Liver (tissue), 9 donors: Measurements from ENCODE around the gene RBM23. TPM values are rescaled to one million over a fixed set of nuclear protein-coding genes. Genes with fewer than 3 reads are reported as not detected.

Source experiments
- DNase-seq: peaks from one replicate; pipeline ENCODE4 v3.0.0-alpha.2; 2017; ENCODE audit warnings: low spot score
- H3K27ac ChIP-seq, 2 donors: one replicate each; pipeline ENCODE4 v1.7.0; 2013; ENCODE audit warnings: inconsistent platforms in 2 of 2, low read length in 2 of 2, control low read depth in 1 of 2, low read depth in 1 of 2, mild to moderate bottlenecking in 1 of 2
- H3K27me3 ChIP-seq, 4 donors: one replicate each; pipeline versions ENCODE4 v1.6.1 to v1.7.0; 2013; ENCODE audit warnings: low read length in 3 of 4, inconsistent platforms in 1 of 4, mild to moderate bottlenecking in 1 of 4, moderate library complexity in 1 of 4; ENCODE audit not compliant: control insufficient read depth in 4 of 4, insufficient read depth in 4 of 4
- H3K36me3 ChIP-seq, 4 donors: one replicate each; pipeline versions ENCODE4 v1.6.1 to v1.7.0; 2013; ENCODE audit warnings: low read length in 3 of 4, mild to moderate bottlenecking in 3 of 4, low read depth in 1 of 4, moderate library complexity in 1 of 4; ENCODE audit not compliant: control insufficient read depth in 4 of 4, insufficient read depth in 3 of 4
- H3K4me1 ChIP-seq, 4 donors: one replicate each; pipeline versions ENCODE4 v1.6.1 to v1.7.0; 2013; ENCODE audit warnings: low read length in 3 of 4, mild to moderate bottlenecking in 3 of 4, moderate library complexity in 1 of 4; ENCODE audit not compliant: control insufficient read depth in 4 of 4, insufficient read depth in 4 of 4
- H3K4me3 ChIP-seq, 3 donors: one replicate each; pipeline versions ENCODE4 v1.6.1 to v1.7.0; 2013; ENCODE audit warnings: low read length in 3 of 3, control low read depth in 1 of 3, low read depth in 1 of 3, mild to moderate bottlenecking in 1 of 3
- H3K9ac ChIP-seq, 2 donors: one replicate each; pipeline ENCODE4 v1.7.0; 2013; ENCODE audit warnings: low read length in 2 of 2, mild to moderate bottlenecking in 2 of 2, moderate library complexity in 2 of 2, control low read depth in 1 of 2, low read depth in 1 of 2
- H3K9me3 ChIP-seq, 4 donors: one replicate each; pipeline versions ENCODE4 v1.6.1 to v1.7.0; 2013; ENCODE audit warnings: low read length in 3 of 4; ENCODE audit not compliant: control insufficient read depth in 4 of 4
- FOXA1 ChIP-seq: IDR thresholded peaks from 2 replicates; pipeline ENCODE4 v1.6.1; 2016; ENCODE audit warnings: antibody characterized with exemption
- FOXA2 ChIP-seq: IDR thresholded peaks from 2 replicates; pipeline ENCODE4 v1.6.1; 2016; ENCODE audit warnings: antibody characterized with exemption
- GABPA ChIP-seq, 2 donors: IDR thresholded peaks in 1 of 2; conservative IDR thresholded peaks in 1 of 2; 2 replicates each; pipeline ENCODE4 v1.6.1; 2016; ENCODE audit warnings: antibody characterized with exemption in 2 of 2, mild to moderate bottlenecking in 1 of 2, moderate library complexity in 1 of 2
- HNF4A ChIP-seq, 2 donors: conservative IDR thresholded peaks; 2 replicates each; pipeline ENCODE4 v1.6.1; 2016; ENCODE audit warnings: antibody characterized with exemption in 2 of 2, mild to moderate bottlenecking in 2 of 2
- JUND ChIP-seq, 2 donors: IDR thresholded peaks; 2 replicates each; pipeline ENCODE4 v1.6.1; 2016; ENCODE audit warnings: antibody characterized with exemption in 2 of 2
- NR2F2 ChIP-seq: IDR thresholded peaks from 2 replicates; pipeline ENCODE4 v1.6.1; 2016; ENCODE audit warnings: antibody characterized with exemption
- RAD21 ChIP-seq, 2 donors: IDR thresholded peaks; 2 replicates each; pipeline ENCODE4 v1.6.1; 2016; ENCODE audit warnings: antibody characterized with exemption in 2 of 2, mild to moderate bottlenecking in 2 of 2
- RXRA ChIP-seq, 2 donors: IDR thresholded peaks; 2 replicates each; pipeline ENCODE4 v1.6.1; 2017 to 2018; ENCODE audit warnings: antibody characterized with exemption in 2 of 2, mild to moderate bottlenecking in 1 of 2
- SP1 ChIP-seq: IDR thresholded peaks from 2 replicates; pipeline ENCODE4 v1.6.1; 2018; ENCODE audit warnings: antibody characterized with exemption, mild to moderate bottlenecking
- TAF1 ChIP-seq: conservative IDR thresholded peaks from 2 replicates; pipeline ENCODE4 v1.6.1; 2016; ENCODE audit warnings: antibody characterized with exemption, mild to moderate bottlenecking
- YY1 ChIP-seq: IDR thresholded peaks from 2 replicates; pipeline ENCODE4 v1.6.1; 2016; ENCODE audit warnings: antibody characterized with exemption, mild to moderate bottlenecking
- WGBS: extraction: QIAGEN DNeasy Blood & Tissue Kit; methylation state at CpG from one replicate; pipeline ENCODE4 v1.1.7; 2013; 5-methylcytosine and 5-hydroxymethylcytosine counted together
- polyA plus RNA-seq, 2 donors: library from polyadenylated mRNA; stranded (reverse) in 1 of 2; unstranded in 1 of 2; fragments of 200-250 nt in 1 of 2; fragments of >200 nt in 1 of 2; fragmentation: Nextera tagmentation in 1 of 2; extraction: Ambion mirVana in 1 of 2; gene quantifications; one replicate each; pipeline versions ENCODE4 v1.2.1 to v1.2.3, GENCODE V29; 2013 to 2015
- total RNA-seq, 2 donors: library from RNA; depleted of rRNA; stranded (reverse); fragments of >200 nt; gene quantifications; one replicate each; pipeline ENCODE4 v1.2.3, GENCODE V29; 2014
- TF ChIP-seq, protein P1 (sequence below): IDR thresholded peaks from 2 replicates; pipeline ENCODE4 v1.6.1; 2016; ENCODE audit warnings: antibody characterized with exemption
- TF ChIP-seq, protein P2 (sequence below): IDR thresholded peaks from 2 replicates; pipeline ENCODE4 v1.6.1; 2016; ENCODE audit warnings: antibody characterized with exemption, mild to moderate bottlenecking
- TF ChIP-seq, protein P3 (sequence below): IDR thresholded peaks from 2 replicates; pipeline ENCODE4 v1.6.1; 2016; ENCODE audit warnings: antibody characterized with exemption
- TF ChIP-seq, protein P4 (sequence below): fragments of 150-350 bp; IDR thresholded peaks from 2 replicates; pipeline ENCODE4 v1.5.1; 2017; ENCODE audit warnings: improper control_type of control experiment, low read depth, low read length; ENCODE audit not compliant: missing input control
- donor health status: healthy.
- donor health status: healthy.
- donor health status: healthy.
- donor health status: healthy.
- donor health status: healthy.

The RBM23 gene
- total and polyA plus RNA-seq, 4 donors = 22.3 to 242 (median 31.4) TPM

DNA sequence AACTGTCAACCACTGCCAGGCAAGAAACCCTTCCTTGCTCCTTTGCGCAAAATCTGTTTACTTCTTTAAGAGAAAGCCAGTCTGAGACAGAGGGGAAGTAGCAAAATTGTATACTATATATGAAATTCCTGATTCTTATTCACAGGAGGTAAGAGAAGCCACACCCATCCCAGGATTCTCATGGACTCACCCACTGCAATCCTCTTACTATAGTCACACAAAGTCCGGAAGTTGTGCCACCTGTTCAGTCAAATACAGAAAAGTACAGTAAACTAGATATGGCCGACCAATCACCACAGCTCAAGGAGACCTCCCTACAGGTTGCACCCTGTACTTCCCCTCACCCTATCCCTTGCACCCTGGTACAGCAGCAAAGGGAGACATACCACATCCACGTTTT, 7.4 kb upstream of the RBM23 start:
- no peaks in the 10 kb centered on the region for H3K27me3 ChIP-seq
- DNase-seq = no peak
- H3K27ac ChIP-seq = no peak overlapping the region
- H3K4me3 ChIP-seq = no peak overlapping the region
- no peak overlapping the region for H3K9ac ChIP-seq
- H3K4me1 ChIP-seq = peaks cover 0 to 22% (median 13%) of the 10 kb centered on the region in 4 donors
- no peaks in the 10 kb centered on the region for H3K9me3 ChIP-seq
- WGBS = 88% methylated on average over 4 of the region's 4 CpGs
- no peak for TF ChIP-seq TAF1
- TF ChIP-seq YY1 = no peak
- TF ChIP-seq, protein P1, sequence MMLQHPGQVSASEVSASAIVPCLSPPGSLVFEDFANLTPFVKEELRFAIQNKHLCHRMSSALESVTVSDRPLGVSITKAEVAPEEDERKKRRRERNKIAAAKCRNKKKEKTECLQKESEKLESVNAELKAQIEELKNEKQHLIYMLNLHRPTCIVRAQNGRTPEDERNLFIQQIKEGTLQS = no peak
- no peak for TF ChIP-seq RAD21 (IDR thresholded peaks at IDR 0.05)
- H3K36me3 ChIP-seq = peaks cover 4 to 36% (median 30%) of the 10 kb centered on the region in 4 donors

DNA sequence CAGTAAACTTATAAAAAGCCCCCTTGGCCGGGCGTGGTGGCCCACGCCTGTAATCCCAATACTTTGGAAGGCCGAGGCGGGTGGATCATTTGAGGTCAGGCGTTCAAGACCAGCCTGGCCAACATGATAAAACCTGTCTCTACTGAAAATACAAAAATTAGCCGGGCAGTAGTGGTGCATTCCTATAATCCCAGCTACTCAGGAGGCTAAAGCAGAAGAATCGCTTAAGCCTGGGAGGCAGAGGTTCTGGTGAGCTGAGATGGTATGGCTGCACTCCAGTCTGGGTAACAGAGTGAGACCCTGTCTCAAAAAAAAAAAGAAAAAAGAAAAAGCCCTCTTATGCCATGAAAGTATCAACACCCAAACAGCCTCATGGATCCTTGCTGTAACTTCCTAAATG, 6.6 kb upstream of the RBM23 start:
- no peak overlapping the region for H3K27ac ChIP-seq
- 96% methylated on average over 8 of the region's 8 CpGs for WGBS
- no peaks in the 10 kb centered on the region for H3K27me3 ChIP-seq
- TF ChIP-seq JUND (IDR thresholded peaks at IDR 0.05) (no peak), RXRA (IDR thresholded peaks at IDR 0.05) (no peak), NR2F2 (no peak), SP1 (no peak), HNF4A (conservative IDR thresholded peaks at IDR 0.05) (no peak)
- H3K4me3 ChIP-seq = no peak overlapping the region
- H3K36me3 ChIP-seq = peaks cover 4 to 44% (median 36%) of the 10 kb centered on the region in 4 donors
- H3K4me1 ChIP-seq = peaks cover 0 to 20% (median 12%) of the 10 kb centered on the region in 4 donors
- H3K9me3 ChIP-seq = no peaks in the 10 kb centered on the region
- no peak overlapping the region for H3K9ac ChIP-seq
- no peak for DNase-seq

DNA sequence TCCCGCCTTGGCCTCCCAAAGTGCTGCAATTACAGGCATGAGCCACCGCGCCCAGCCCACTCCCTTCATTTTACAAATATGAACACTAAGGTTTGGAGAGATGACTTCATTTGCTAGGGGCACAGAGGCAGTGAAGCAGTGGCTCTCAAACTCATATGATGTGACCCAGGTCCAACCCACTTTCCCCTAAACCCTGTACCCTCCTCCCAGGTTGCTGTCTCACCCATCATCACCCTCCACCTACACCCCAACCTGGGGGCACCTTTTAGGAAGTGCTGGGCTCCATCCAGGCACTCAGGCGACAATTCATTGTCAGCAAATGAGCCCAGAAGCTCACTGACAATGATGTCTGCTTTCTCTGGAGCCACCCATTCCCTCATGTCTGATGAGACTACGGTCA, 4.8 kb upstream of the RBM23 start:
- H3K4me3 ChIP-seq = no peak overlapping the region
- H3K27ac ChIP-seq = no peak overlapping the region
- WGBS = 98% methylated on average over 5 of the region's 5 CpGs
- H3K9ac ChIP-seq = no peak overlapping the region
- H3K36me3 ChIP-seq = peaks cover 6 to 46% (median 37%) of the 10 kb centered on the region in 4 donors
- peaks cover 4 to 16% (median 13%) of the 10 kb centered on the region in 4 donors for H3K4me1 ChIP-seq
- no peaks in the 10 kb centered on the region for H3K9me3 ChIP-seq
- DNase-seq = no peak
- TF ChIP-seq FOXA2 (no peak), RAD21 (IDR thresholded peaks at IDR 0.05) (no peak), GABPA (IDR thresholded peaks at IDR 0.05 in 1 of 2, conservative IDR thresholded peaks at IDR 0.05 in 1 of 2) (no peak), FOXA1 (no peak), JUND (IDR thresholded peaks at IDR 0.05) (no peak), SP1 (no peak)
- TF ChIP-seq, protein P2, sequence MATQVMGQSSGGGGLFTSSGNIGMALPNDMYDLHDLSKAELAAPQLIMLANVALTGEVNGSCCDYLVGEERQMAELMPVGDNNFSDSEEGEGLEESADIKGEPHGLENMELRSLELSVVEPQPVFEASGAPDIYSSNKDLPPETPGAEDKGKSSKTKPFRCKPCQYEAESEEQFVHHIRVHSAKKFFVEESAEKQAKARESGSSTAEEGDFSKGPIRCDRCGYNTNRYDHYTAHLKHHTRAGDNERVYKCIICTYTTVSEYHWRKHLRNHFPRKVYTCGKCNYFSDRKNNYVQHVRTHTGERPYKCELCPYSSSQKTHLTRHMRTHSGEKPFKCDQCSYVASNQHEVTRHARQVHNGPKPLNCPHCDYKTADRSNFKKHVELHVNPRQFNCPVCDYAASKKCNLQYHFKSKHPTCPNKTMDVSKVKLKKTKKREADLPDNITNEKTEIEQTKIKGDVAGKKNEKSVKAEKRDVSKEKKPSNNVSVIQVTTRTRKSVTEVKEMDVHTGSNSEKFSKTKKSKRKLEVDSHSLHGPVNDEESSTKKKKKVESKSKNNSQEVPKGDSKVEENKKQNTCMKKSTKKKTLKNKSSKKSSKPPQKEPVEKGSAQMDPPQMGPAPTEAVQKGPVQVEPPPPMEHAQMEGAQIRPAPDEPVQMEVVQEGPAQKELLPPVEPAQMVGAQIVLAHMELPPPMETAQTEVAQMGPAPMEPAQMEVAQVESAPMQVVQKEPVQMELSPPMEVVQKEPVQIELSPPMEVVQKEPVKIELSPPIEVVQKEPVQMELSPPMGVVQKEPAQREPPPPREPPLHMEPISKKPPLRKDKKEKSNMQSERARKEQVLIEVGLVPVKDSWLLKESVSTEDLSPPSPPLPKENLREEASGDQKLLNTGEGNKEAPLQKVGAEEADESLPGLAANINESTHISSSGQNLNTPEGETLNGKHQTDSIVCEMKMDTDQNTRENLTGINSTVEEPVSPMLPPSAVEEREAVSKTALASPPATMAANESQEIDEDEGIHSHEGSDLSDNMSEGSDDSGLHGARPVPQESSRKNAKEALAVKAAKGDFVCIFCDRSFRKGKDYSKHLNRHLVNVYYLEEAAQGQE = no peak
- TF ChIP-seq, protein P1 = no peak
- TF ChIP-seq, protein P3, sequence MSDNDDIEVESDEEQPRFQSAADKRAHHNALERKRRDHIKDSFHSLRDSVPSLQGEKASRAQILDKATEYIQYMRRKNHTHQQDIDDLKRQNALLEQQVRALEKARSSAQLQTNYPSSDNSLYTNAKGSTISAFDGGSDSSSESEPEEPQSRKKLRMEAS = no peak
- TF ChIP-seq, protein P4, sequence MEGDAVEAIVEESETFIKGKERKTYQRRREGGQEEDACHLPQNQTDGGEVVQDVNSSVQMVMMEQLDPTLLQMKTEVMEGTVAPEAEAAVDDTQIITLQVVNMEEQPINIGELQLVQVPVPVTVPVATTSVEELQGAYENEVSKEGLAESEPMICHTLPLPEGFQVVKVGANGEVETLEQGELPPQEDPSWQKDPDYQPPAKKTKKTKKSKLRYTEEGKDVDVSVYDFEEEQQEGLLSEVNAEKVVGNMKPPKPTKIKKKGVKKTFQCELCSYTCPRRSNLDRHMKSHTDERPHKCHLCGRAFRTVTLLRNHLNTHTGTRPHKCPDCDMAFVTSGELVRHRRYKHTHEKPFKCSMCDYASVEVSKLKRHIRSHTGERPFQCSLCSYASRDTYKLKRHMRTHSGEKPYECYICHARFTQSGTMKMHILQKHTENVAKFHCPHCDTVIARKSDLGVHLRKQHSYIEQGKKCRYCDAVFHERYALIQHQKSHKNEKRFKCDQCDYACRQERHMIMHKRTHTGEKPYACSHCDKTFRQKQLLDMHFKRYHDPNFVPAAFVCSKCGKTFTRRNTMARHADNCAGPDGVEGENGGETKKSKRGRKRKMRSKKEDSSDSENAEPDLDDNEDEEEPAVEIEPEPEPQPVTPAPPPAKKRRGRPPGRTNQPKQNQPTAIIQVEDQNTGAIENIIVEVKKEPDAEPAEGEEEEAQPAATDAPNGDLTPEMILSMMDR = no peak
- H3K27me3 ChIP-seq = no peaks in the 10 kb centered on the region
